Karpas-422 (cell line): ENCODE measurements around the gene E2F1. TPM values are rescaled to one million over a fixed set of nuclear protein-coding genes. Genes with fewer than 3 reads are reported as not detected.
A peak's percentile ranks its signal among the peaks of the same experiment; 100 is the strongest.

ENCODE experiments used
- DNase-seq: peaks from one replicate; pipeline ENCODE4 v3.0.0-alpha.2; 2015
- H2AFZ ChIP-seq: fragments of 200-600 bp; sonication (generic); 2 replicates; pipeline ENCODE4 v1.6.1; 2014; ENCODE audit warnings: antibody characterized with exemption, low read length, mixed read lengths
- H3K27ac ChIP-seq: fragments of 200-600 bp; sonication (generic); 2 replicates; pipeline ENCODE4 v1.5.1; 2014; ENCODE audit warnings: mild to moderate bottlenecking, low read length, moderate library complexity
- H3K27me3 ChIP-seq: fragments of 200-600 bp; sonication (generic); 2 replicates; pipeline ENCODE4 v1.6.1; 2014; ENCODE audit warnings: low read length, mixed read lengths
- H3K36me3 ChIP-seq: fragments of 200-600 bp; sonication (generic); 2 replicates; pipeline ENCODE4 v1.6.1; 2014; ENCODE audit warnings: low read length, mixed read lengths; ENCODE audit not compliant: insufficient read depth
- H3K4me1 ChIP-seq: fragments of 200-600 bp; sonication (generic); 2 replicates; pipeline ENCODE4 v1.6.1; 2014; ENCODE audit warnings: mild to moderate bottlenecking, low read length, mixed read lengths
- H3K4me2 ChIP-seq: fragments of 200-600 bp; sonication (generic); 2 replicates; pipeline ENCODE4 v1.6.1; 2014; ENCODE audit warnings: low read length, low read depth, mild to moderate bottlenecking; ENCODE audit not compliant: poor library complexity, severe bottlenecking
- H3K4me3 ChIP-seq: fragments of 200-600 bp; sonication (generic); 2 replicates; pipeline ENCODE4 v1.5.1; 2014; ENCODE audit warnings: mild to moderate bottlenecking, antibody characterized with exemption, low read length, mixed read lengths
- H3K79me2 ChIP-seq: fragments of 200-600 bp; sonication (generic); 2 replicates; pipeline ENCODE4 v1.6.1; 2014; ENCODE audit warnings: mild to moderate bottlenecking, low read length, mixed read lengths
- H3K9ac ChIP-seq: fragments of 200-600 bp; sonication (generic); 2 replicates; pipeline ENCODE4 v1.6.0; 2014; ENCODE audit warnings: low read length
- H3K9me2 ChIP-seq: fragments of 200-600 bp; sonication (generic), shearing (Covaris generic); replicated peaks from 2 replicates; pipeline ENCODE4 v1.6.0; 2014; ENCODE audit warnings: mild to moderate bottlenecking, low read length, moderate library complexity; ENCODE audit not compliant: insufficient read depth
- H3K9me3 ChIP-seq: fragments of 300-700, 200-600 bp; sonication (generic); 2 replicates; pipeline ENCODE4 v1.6.1; 2014; ENCODE audit warnings: low read length, mixed read lengths
- H4K20me1 ChIP-seq: fragments of 200-600 bp; sonication (generic); 2 replicates; pipeline ENCODE4 v1.6.1; 2014; ENCODE audit warnings: mild to moderate bottlenecking, antibody characterized with exemption, low read length, low read depth; ENCODE audit not compliant: insufficient read depth
- total RNA-seq: library from RNA; depleted of rRNA; stranded (reverse); fragments of >200 nt; shearing (Covaris generic); gene quantifications from 2 replicates; pipeline ENCODE4 v1.2.3, GENCODE V29; 2014; ENCODE audit warnings: low replicate concordance

E2F1 gene
- total RNA-seq, 1 experiment from 2014 or later, result 19.2 TPM

DNA sequence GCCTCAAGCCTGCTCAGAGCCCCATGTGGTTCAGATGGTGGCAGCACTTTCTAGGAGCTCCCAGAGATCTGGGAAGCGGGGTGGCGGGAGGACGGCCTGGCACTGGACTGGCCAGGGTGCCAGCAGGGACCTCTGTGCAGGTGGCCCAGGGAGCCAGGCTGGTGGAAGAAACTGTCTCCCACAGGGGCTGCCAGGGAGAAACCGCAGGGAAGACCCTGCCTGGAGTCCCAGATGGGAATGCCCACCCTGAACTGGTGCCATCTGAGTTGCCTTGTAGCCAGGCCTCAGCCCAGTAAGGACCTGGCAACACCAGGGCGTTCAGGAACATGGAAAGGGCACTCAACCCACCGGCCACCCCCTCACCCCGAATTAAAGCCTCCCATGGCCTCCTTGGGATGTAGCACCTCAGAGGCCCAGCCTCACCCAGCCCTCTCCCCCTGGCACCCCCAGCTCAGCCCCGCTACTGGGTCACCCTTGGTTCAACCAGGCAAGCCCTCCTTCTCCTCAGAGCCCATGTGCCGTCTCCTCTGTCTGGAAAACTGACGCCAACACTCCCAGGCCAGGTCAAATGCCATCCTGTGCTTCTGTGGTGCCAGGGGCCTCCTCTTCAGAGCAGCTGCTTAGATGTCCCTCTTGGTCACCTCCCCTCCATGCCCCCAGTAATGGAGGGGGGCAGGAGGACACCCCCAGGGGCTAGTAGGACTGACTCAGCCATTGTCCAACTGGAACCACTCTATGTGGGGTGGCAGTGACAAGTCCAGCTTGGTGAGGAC is 30.0 kb downstream of the E2F1 start:
- Histone ChIP-seq H3K9ac (no peak overlapping the region), H3K27ac (no peak overlapping the region), H3K4me1 (peaks cover 26% of the 10 kb centered on the region), H4K20me1 (no peaks in the 10 kb centered on the region), H3K27me3 (no peaks in the 10 kb centered on the region), H3K79me2 (no peaks in the 10 kb centered on the region), H3K4me2 (no peak overlapping the region), H2AFZ (no peak overlapping the region), H3K36me3 (no peaks in the 10 kb centered on the region), H3K4me3 (no peak overlapping the region), H3K9me3 (no peaks in the 10 kb centered on the region), H3K9me2 (no peaks in the 10 kb centered on the region)
- no peak for DNase-seq

GRCh38 chr20:33655164-33655563 is 31.0 kb downstream of the E2F1 start:
- H3K4me3 ChIP-seq, result no peak overlapping the region
- no peaks in the 10 kb centered on the region for H3K27me3 ChIP-seq
- H3K79me2 ChIP-seq, result no peaks in the 10 kb centered on the region
- H3K9me3 ChIP-seq, result no peaks in the 10 kb centered on the region
- H4K20me1 ChIP-seq, result no peaks in the 10 kb centered on the region
- no peak overlapping the region for H3K4me2 ChIP-seq
- no peak for DNase-seq
- H3K4me1 ChIP-seq, result peaks cover 26% of the 10 kb centered on the region
- H3K27ac ChIP-seq, result no peak overlapping the region
- no peaks in the 10 kb centered on the region for H3K36me3 ChIP-seq
- H3K9ac ChIP-seq, result no peak overlapping the region
- no peak overlapping the region for H2AFZ ChIP-seq
- H3K9me2 ChIP-seq, result no peaks in the 10 kb centered on the region

DNA sequence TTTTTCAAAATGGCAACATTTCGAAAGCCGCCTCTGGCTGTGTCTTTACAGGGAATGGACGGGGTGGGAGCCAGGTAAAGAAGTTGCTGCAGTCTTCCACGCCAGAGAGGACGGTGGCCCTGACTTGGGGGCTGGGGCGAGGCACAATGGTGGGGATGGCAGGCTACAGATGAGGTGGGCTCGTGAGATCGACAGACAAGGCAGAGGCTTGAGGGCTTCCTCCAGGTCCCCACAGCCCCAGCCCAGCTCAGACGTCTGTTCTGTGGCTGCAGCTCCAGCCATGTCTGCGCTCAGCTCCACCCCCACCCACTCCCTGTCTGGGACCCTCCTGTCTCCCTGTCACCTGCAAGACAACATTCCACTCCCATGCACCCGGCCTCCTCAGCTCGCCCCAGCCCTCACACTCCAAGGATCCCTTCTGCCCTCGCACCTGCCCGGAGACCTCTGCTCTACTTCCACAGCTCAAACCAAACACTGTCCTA is 31.5 kb downstream of the E2F1 start:
- no peak for DNase-seq
- no peaks in the 10 kb centered on the region for H3K9me2 ChIP-seq
- H4K20me1 ChIP-seq, result no peaks in the 10 kb centered on the region
- H3K9me3 ChIP-seq, result no peaks in the 10 kb centered on the region
- H3K4me2 ChIP-seq, result no peak overlapping the region
- no peak overlapping the region for H3K4me3 ChIP-seq
- peaks cover 26% of the 10 kb centered on the region for H3K4me1 ChIP-seq
- H3K27me3 ChIP-seq, result no peaks in the 10 kb centered on the region
- no peaks in the 10 kb centered on the region for H3K36me3 ChIP-seq
- H2AFZ ChIP-seq, result no peak overlapping the region
- H3K9ac ChIP-seq, result no peak overlapping the region
- H3K27ac ChIP-seq, result no peak overlapping the region
- H3K79me2 ChIP-seq, result no peaks in the 10 kb centered on the region

- H3K4me1 ChIP-seq, result peaks cover 26% of the 10 kb centered on the region
- no peaks in the 10 kb centered on the region for H4K20me1 ChIP-seq
- no peak overlapping the region for H3K9ac ChIP-seq
- H3K4me3 ChIP-seq, result no peak overlapping the region
- H3K4me2 ChIP-seq, result no peak overlapping the region
- no peaks in the 10 kb centered on the region for H3K9me2 ChIP-seq
- no peak overlapping the region; the same call in 1 of the 2 replicates for H3K27ac ChIP-seq
- no peaks in the 10 kb centered on the region for H3K36me3 ChIP-seq
- H3K9me3 ChIP-seq, result no peaks in the 10 kb centered on the region
- H2AFZ ChIP-seq, result no peak overlapping the region
- DNase-seq, result peak; percentile 53
- H3K27me3 ChIP-seq, result no peaks in the 10 kb centered on the region
- H3K79me2 ChIP-seq, result no peaks in the 10 kb centered on the region
These were observed 32.1 kb downstream of the E2F1 start for GRCh38 chr20:33653900-33654596.

DNA sequence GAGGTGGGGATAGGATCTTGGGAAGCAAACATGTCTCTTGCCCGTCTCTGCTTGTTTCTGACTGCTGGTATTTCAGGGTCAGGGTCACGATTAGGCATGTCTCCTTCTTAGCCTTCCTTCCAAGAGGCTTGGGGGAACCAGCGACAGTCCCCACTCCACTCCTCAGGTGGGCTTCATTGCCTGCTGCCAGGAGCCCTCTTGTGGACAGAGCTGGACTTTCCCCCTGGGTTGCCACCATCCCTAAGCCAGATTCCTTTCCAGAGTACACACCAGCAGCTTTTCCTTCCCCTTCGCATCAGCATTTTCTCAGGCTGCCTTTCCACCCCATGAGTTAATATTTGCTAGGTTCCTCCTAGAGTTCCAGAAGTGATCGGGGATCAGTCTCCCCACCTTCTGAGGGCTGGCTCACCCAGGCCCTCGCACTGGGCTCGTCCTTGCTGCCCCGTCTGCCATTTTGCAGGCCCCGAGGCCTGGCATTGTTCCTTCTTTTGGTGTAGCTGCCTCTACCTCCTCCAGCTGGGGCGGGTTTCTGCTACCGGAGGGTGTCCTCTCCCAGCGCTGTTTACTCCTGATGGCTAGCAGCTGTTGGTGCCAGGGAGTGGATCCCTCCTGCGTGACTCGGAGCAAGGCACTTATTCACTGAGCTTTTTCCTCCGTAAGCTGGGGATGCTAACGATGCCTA is 32.8 kb downstream of the E2F1 start:
- Histone ChIP-seq H3K9ac (peak overlapping the region; percentile 16; the same call in 1 of the 2 replicates), H3K4me2 (no peak overlapping the region), H3K27me3 (no peaks in the 10 kb centered on the region), H4K20me1 (no peaks in the 10 kb centered on the region), H2AFZ (no peak overlapping the region), H3K79me2 (no peaks in the 10 kb centered on the region), H3K9me3 (no peaks in the 10 kb centered on the region), H3K4me1 (peaks cover 26% of the 10 kb centered on the region), H3K9me2 (no peaks in the 10 kb centered on the region), H3K4me3 (no peak overlapping the region), H3K36me3 (no peaks in the 10 kb centered on the region), H3K27ac (peak overlapping the region; percentile 73)
- DNase-seq, result peak; percentile 84

DNA sequence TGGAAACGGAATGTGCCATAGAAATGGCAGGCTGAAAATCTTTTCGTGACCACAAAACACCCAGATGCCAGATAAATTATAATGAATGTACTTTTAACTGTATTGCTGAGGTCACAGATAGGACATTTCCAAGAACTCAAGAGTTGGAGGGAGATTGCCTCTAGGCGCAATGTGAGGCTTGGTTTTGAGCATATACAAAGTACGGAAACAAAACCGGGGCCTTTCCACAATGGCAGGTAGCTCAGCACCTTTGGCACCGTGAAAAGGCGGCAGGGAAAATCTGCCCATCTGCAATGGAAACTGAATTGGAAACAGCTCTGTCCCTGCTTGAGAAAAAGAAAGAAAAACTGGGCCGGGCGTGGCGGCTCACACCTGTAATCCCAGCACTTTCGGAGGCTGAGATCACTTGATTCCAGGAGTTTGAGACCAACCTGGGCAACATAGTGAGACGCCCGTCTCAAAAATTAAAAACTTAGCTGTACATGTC is 34.6 kb downstream of the E2F1 start:
- no peak overlapping the region for H3K9ac ChIP-seq
- H3K36me3 ChIP-seq, result 0 out of 2 replicates have a peak, but pooled peaks cover 4% of the 10 kb centered on the region
- no peaks in the 10 kb centered on the region for H4K20me1 ChIP-seq
- peaks cover 23% of the 10 kb centered on the region for H3K4me1 ChIP-seq
- no peaks in the 10 kb centered on the region for H3K9me3 ChIP-seq
- peak overlapping the region; percentile 73; the same call in 1 of the 2 replicates for H3K27ac ChIP-seq
- no peak for DNase-seq
- no peaks in the 10 kb centered on the region for H3K79me2 ChIP-seq
- no peak overlapping the region for H3K4me3 ChIP-seq
- H3K27me3 ChIP-seq, result no peaks in the 10 kb centered on the region
- H3K4me2 ChIP-seq, result no peak overlapping the region
- H2AFZ ChIP-seq, result no peak overlapping the region
- H3K9me2 ChIP-seq, result no peaks in the 10 kb centered on the region

DNA sequence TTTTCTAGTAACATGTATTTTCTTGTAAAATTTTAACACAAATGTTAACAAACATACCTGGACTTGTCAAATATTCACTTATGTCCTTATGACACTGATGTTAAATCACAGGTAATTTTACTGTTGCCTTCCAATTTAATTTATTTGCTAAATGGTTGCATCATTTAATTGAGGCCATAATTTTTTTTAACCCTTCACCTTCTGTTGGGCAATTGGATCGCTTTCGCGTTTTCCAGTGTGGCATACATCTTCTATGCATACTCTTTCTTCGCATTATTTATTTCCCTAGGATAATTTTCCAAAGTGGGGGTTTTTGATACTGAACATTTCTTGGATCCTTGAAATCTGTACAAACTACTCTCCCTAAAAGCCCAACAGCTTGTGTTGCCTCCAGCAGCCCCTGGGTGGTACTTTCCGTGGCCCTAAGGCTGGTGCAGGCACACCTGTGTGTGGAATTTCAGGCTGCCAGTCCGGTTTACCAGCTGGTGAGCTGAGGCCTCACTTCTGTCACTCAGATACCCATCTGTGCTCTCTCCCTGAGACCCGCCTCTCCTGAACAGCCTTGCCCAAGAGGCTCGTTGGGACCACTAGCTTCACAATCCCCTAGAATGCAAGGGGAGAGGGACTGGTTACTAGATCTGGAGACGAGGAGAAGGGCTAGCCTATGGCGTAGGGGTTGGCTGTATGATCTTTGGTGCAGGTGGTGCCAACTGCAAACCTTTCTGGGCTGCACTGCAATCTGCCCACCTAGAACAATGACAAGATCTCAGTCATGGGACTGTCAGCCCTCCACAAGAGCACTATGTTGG is 35.2 kb downstream of the E2F1 start:
- Histone ChIP-seq H3K79me2 (no peaks in the 10 kb centered on the region), H3K4me3 (no peak overlapping the region), H3K27me3 (no peaks in the 10 kb centered on the region), H3K4me2 (no peak overlapping the region), H3K9ac (no peak overlapping the region), H3K4me1 (peaks cover 23% of the 10 kb centered on the region), H3K27ac (0 out of 2 replicates have a peak overlapping the region, but pooled peaks have one; percentile 14), H3K9me2 (no peaks in the 10 kb centered on the region), H3K36me3 (0 out of 2 replicates have a peak, but pooled peaks cover 4% of the 10 kb centered on the region), H3K9me3 (no peaks in the 10 kb centered on the region), H4K20me1 (no peaks in the 10 kb centered on the region), H2AFZ (no peak overlapping the region)
- no peak for DNase-seq
